GM12801 (cell line): ENCODE measurements around the gene SPPL3.

Source experiments
- TF ChIP-seq, protein P1 (sequence below): IDR thresholded peaks from one replicate; pipeline ENCODE4 v1.5.1; 2011; ENCODE audit warnings: control low read depth; ENCODE audit not compliant: insufficient read length; ENCODE audit errors: extremely low read depth

The SPPL3 gene

DNA sequence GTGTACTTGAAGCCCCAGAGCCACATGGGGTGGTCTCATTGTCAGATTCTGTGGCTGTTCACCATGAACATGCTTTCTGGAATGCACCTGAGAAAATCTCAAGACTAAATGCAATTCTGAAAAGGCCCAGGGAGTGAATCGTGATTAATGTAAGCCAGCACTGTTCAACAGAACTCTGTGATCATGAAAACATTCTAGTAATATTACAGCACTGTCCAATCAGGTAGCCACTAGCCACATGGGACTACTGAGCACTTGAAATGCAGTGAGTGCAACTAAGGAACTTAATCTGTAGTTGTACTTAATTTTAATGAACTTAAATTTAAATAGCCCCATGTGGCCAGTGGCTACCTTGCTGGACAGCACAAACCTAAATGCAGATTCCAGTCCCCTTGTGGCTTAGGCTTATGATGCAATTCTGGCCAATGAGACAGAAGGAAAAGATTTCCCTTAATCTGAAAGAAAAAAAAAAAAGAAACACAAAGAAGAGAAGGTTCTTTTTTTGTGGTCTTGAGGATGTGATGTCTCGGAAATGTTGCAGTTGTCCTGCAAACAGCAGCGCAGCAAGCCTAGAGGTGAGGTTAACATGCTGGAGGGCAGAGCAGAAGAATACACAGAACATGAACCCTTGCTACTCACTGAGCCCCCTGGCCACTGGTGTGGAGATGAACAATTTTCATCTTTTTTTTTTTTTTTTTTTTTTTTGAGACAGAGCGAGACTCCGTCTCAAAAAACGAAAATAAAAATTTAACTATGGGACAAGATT lies 48.2 kb downstream of the SPPL3 start:
- TF ChIP-seq, protein P1, sequence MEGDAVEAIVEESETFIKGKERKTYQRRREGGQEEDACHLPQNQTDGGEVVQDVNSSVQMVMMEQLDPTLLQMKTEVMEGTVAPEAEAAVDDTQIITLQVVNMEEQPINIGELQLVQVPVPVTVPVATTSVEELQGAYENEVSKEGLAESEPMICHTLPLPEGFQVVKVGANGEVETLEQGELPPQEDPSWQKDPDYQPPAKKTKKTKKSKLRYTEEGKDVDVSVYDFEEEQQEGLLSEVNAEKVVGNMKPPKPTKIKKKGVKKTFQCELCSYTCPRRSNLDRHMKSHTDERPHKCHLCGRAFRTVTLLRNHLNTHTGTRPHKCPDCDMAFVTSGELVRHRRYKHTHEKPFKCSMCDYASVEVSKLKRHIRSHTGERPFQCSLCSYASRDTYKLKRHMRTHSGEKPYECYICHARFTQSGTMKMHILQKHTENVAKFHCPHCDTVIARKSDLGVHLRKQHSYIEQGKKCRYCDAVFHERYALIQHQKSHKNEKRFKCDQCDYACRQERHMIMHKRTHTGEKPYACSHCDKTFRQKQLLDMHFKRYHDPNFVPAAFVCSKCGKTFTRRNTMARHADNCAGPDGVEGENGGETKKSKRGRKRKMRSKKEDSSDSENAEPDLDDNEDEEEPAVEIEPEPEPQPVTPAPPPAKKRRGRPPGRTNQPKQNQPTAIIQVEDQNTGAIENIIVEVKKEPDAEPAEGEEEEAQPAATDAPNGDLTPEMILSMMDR: no peak

DNA sequence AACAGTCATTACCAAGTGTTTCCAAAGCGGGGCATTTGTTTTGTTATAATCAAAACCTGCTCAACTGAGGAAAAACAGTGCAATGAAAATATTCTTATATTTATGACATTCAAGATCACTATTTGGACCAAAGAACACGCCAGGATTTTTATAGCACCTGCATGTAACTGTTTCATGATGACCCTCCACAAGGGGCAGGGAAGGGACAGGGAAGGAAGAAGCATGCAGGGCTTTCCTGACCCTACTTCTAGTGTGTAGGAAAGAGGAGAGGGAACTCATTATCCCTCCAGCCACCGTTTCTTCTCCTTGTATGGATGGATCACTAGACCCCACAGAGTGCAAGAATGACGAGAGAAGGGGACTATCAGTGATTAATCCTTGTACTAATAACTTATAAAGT lies 49.4 kb downstream of the SPPL3 start:
- TF ChIP-seq, protein P1: no peak

DNA sequence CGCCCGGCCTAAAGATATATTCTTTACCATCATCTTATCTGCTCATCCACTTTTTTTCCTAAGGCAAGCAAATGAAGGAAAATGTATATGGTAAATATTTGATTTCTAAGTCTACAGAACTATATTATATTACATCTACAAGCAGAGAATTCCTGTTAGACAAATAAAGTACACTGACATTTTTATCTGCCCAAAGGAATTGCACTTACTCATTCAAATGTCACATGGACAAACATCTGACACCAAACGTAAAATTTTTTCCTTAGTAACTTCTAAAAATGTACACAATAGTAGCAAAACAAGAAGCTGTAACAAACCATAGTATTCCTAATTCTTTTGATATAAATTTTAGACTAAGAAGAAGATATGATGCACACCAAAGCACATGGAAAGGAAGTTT lies 51.0 kb downstream of the SPPL3 start:
- TF ChIP-seq, protein P1: no peak

DNA sequence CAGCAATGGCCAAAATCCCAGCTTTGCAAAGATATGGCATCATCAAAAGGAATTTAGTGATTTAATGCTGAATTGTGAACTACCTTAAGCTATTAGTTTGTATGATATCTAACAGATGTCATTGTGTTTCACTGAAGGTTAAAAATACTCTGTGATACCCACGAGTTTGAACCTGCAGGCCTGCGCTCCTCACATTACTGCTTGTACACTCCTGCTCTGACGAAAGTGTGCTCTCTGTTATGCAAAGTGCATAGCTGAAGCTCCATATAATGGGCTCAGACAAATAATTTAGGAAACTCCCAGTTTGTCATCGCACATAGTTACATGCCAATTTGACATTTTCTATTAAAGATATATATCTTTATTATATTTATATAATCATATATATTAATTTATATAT lies 52.2 kb downstream of the SPPL3 start:
- TF ChIP-seq, protein P1: no peak

DNA sequence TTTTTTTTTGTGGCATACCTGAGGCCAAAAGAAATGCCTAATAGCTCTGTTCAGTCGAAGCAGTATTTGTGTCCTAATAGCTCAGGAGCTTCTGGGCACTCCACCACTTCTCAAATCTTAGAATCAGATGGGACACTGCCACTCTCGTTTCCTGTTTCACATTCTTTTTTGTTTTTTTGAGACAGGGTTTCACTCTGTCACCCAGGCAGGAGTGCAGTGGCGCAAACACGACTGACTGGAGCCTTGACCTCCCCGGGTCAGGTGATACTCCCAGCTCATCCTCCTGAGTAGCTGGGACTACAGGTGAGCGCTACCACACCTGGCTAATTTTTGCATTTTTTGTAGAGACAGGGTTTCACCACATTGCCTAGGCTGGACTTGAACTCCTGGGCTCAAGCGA lies 52.7 kb downstream of the SPPL3 start:
- TF ChIP-seq, protein P1: no peak

DNA sequence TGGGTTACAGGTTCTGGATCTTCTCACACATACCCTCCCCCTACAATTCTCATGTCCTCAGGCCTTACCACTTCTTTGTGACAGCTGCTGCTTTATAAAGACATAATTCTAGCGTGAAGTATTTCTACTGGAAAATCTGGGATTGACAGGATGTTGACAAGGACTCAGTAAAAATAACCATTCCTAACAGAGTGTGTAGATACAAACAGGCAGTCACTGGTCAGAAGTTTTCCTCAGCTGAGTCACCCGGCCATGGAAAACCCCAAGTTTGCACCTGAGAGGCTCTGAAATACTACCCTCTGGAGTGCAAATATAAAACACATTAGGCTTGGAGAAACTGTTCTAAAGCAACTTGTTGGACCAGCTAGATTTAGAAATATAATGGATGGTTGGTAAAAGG lies 54.4 kb downstream of the SPPL3 start:
- TF ChIP-seq, protein P1: no peak

DNA sequence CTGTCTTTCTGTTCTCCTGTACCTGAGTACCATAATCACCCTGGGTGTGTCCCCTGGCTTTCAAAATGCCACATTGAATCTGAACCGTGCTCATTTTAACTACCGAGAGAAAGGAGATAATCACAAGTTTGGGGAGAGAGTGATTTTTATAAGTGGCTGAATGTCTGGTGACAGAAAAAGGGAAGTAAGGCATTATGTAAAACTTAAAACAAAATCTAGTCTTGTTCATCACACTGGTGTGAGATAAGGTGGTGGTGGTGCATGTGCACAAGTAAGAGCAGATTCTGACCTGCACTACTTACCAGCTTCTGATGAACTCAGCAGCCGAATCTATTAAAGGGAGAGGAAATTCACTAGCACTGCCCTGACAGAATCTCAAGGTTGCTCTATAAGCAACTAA lies 56.3 kb downstream of the SPPL3 start:
- TF ChIP-seq, protein P1: no peak
